SU-DHL-6 (cell line): Measurements from ENCODE around the gene PMEL.
"Not testable (repeated sequence)": the region's sequence is repeated elsewhere in the genome, so short reads cannot be mapped to it uniquely, and the experiment has no call there.

Experiments used
- H2AFZ ChIP-seq: fragments of 200-600 bp; sonication (generic); 2 replicates; pipeline ENCODE4 v1.6.1; 2014; ENCODE audit warnings: low read depth, mild to moderate bottlenecking, moderate library complexity, mixed read lengths, antibody characterized with exemption, low read length; ENCODE audit not compliant: severe bottlenecking
- H3F3A ChIP-seq: fragments of 200-600 bp; shearing (Covaris generic); 2 replicates; pipeline ENCODE4 v1.6.0; 2016; ENCODE audit warnings: antibody characterized with exemption, mild to moderate bottlenecking; ENCODE audit not compliant: insufficient read depth
- H3K27ac ChIP-seq: fragments of 200-600 bp; sonication (generic); 2 replicates; pipeline ENCODE4 v1.5.1; 2016; ENCODE audit warnings: low read depth, mild to moderate bottlenecking, low read length, moderate library complexity, mixed read lengths
- H3K27me3 ChIP-seq: fragments of 200-600 bp; sonication (generic), shearing (Covaris generic); 2 replicates; pipeline ENCODE4 v1.6.0; 2014; ENCODE audit warnings: mild to moderate bottlenecking, low read length
- H3K36me3 ChIP-seq: fragments of 200-600 bp; sonication (generic); 2 replicates; pipeline ENCODE4 v1.6.1; 2014; ENCODE audit warnings: mild to moderate bottlenecking, low read length, mixed read lengths
- H3K4me2 ChIP-seq: fragments of 300-600, 200-600 bp; shearing (Covaris generic), sonication (generic); 2 replicates; pipeline ENCODE4 v1.6.0; 2014; ENCODE audit warnings: low read length, low read depth, mild to moderate bottlenecking; ENCODE audit not compliant: poor library complexity, severe bottlenecking
- H3K4me3 ChIP-seq: fragments of 200-600 bp; sonication (generic); 2 replicates; pipeline ENCODE4 v1.5.1; 2014; ENCODE audit warnings: antibody characterized with exemption, low read length, mild to moderate bottlenecking, mixed read lengths; ENCODE audit not compliant: insufficient read depth, poor library complexity, severe bottlenecking
- H3K79me2 ChIP-seq: fragments of 200-600 bp; sonication (generic); 2 replicates; pipeline ENCODE4 v1.6.1; 2014; ENCODE audit warnings: mild to moderate bottlenecking, low read length, moderate library complexity; ENCODE audit not compliant: insufficient read depth
- H3K9ac ChIP-seq: fragments of 200-600 bp; sonication (generic); 2 replicates; pipeline ENCODE4 v1.7.0; 2014; ENCODE audit warnings: mild to moderate bottlenecking, low read length
- H3K9me2 ChIP-seq: fragments of 200-600 bp; sonication (generic); replicated peaks from 2 replicates; pipeline ENCODE4 v1.6.1; 2014; ENCODE audit warnings: low read length; ENCODE audit not compliant: insufficient read depth
- H3K9me3 ChIP-seq: fragments of 200-600 bp; sonication (generic); 2 replicates; pipeline ENCODE4 v1.6.1; 2014; ENCODE audit warnings: low read length, mixed read lengths; ENCODE audit not compliant: insufficient read depth
- H4K20me1 ChIP-seq: fragments of 200-600 bp; sonication (generic); 2 replicates; pipeline ENCODE4 v1.6.1; 2014; ENCODE audit warnings: low read depth, mild to moderate bottlenecking, antibody characterized with exemption, low read length, moderate library complexity, mixed read lengths
- CTCF ChIP-seq: fragments of 200-600 bp; sonication (generic); IDR thresholded peaks from one replicate; pipeline ENCODE4 v1.5.1; 2017; ENCODE audit warnings: antibody characterized with exemption, mild to moderate bottlenecking, low read length, moderate library complexity; ENCODE audit not compliant: insufficient read depth, poor library complexity, severe bottlenecking
- EZH2phosphoT487 ChIP-seq: fragments of 200-600 bp; sonication (generic), shearing (Covaris generic); conservative IDR thresholded peaks from 2 replicates; pipeline ENCODE4 v1.6.1; 2018; ENCODE audit warnings: mild to moderate bottlenecking, antibody characterized with exemption, low read length, moderate library complexity, mixed read lengths

Gene PMEL

DNA sequence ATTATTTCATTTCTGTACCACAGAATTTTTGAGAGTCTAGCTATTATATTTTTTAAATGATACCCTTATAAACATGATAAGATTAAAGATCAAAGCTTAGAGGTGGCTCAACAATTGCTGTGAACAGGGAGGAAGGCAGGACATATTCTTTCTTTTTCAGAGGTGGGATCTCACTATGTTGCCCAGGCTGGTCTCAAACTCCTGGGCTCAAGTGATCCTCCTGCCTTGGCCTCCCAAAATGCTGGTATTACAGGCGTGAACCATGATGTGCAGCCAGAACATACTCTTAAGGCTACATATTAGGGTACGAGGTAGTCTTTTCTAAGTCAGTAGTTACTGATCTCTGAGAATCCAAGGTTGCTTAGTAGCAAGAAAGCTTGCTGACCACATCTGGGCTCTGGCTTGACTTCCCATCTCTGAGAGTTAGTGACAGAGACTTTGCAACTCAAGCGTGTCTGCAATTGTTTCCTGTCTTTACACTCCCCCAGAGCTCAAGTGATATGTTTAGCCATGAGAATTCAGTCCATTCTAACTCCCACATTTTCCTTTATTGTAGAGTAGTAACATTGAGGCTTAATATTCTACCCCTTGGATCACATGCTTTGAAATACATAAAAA is 16.6 kb upstream of the PMEL start:
- Histone ChIP-seq H4K20me1 (no peaks in the 10 kb centered on the region), H3F3A (no peaks in the 10 kb centered on the region), H3K4me2 (peak overlapping the region; percentile 13), H3K27ac (peak overlapping the region; percentile 45; the same call in 1 of the 2 replicates), H3K9me3 (no peaks in the 10 kb centered on the region), H3K9ac (no peak overlapping the region), H3K27me3 (no peaks in the 10 kb centered on the region), H3K79me2 (no peaks in the 10 kb centered on the region; the same call in 1 of the 2 replicates), H3K4me3 (no peak overlapping the region), H3K36me3 (no peaks in the 10 kb centered on the region), H3K9me2 (no peaks in the 10 kb centered on the region), H2AFZ (no peak overlapping the region)
- TF ChIP-seq CTCF = no peak
- TF ChIP-seq EZH2phosphoT487 = no peak

DNA sequence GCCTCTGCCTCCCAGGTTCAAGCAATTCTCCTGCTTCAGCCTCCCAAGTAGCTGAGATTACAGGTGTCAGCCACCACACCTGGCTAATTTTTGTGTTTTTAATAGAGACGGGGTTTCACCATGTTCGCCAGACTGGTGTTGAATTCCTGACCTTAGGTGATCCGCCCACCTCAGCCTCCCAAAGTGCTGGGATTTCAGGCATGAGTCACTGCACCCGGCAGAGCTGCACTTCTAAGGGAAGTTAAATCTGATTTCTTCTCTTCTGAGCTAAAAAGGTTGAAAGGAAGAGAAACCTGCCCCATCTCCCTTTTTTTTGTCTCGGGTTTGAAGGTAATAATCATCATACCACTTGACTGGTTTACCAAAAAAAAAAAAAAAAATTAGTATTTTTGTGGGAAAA is 16.0 kb upstream of the PMEL start:
- H3K36me3 ChIP-seq, H3K9me3 ChIP-seq, H3K9ac ChIP-seq, H2AFZ ChIP-seq, H3K9me2 ChIP-seq, H4K20me1 ChIP-seq, H3F3A ChIP-seq, H3K79me2 ChIP-seq, H3K4me3 ChIP-seq, H3K27me3 ChIP-seq: not testable (repeated sequence)
- Histone ChIP-seq H3K27ac (0 out of 2 replicates have a peak overlapping the region, but pooled peaks have one; percentile 45), H3K4me2 (peak overlapping the region; percentile 13)

DNA sequence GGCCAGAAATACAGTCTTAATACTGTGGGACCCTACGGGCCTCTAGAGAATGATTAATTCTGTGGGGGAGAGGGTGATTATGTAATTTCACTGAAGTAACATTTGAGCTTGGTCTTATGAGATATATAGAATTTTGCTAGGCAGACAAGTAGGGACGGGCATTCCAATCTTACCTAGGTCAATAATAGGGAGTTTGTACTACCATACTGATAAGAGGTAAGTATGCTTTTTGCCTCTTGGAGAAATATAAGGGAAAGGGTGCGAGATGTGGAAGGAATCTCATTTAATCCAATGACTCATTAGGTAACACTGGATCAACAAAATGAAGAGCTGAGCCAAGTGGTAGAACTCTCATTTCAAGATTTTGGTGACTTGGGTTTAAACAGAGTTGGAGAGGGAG is 13.2 kb upstream of the PMEL start:
- Histone ChIP-seq H2AFZ (no peak overlapping the region), H4K20me1 (no peaks in the 10 kb centered on the region), H3K9ac (no peak overlapping the region), H3K36me3 (no peaks in the 10 kb centered on the region), H3K4me2 (no peak overlapping the region), H3K27me3 (no peaks in the 10 kb centered on the region), H3F3A (no peaks in the 10 kb centered on the region), H3K79me2 (peaks cover 28% of the 10 kb centered on the region), H3K4me3 (no peak overlapping the region), H3K27ac (no peak overlapping the region), H3K9me2 (no peaks in the 10 kb centered on the region), H3K9me3 (no peaks in the 10 kb centered on the region)
- no peak for TF ChIP-seq CTCF
- TF ChIP-seq EZH2phosphoT487 = no peak

- no peak overlapping the region for H3K4me2 ChIP-seq
- H3K36me3 ChIP-seq = no peaks in the 10 kb centered on the region
- no peaks in the 10 kb centered on the region for H3K9me3 ChIP-seq
- no peak overlapping the region for H3K4me3 ChIP-seq
- H3K27ac ChIP-seq = no peak overlapping the region
- H3F3A ChIP-seq = no peaks in the 10 kb centered on the region
- no peak overlapping the region for H2AFZ ChIP-seq
- no peaks in the 10 kb centered on the region for H4K20me1 ChIP-seq
- no peak for TF ChIP-seq CTCF
- TF ChIP-seq EZH2phosphoT487 = no peak
- no peaks in the 10 kb centered on the region for H3K27me3 ChIP-seq
- H3K9ac ChIP-seq = no peak overlapping the region
- H3K9me2 ChIP-seq = no peaks in the 10 kb centered on the region
- H3K79me2 ChIP-seq = peaks cover 28% of the 10 kb centered on the region
Measured at GRCh38 chr12:55978393-55978792, 12.6 kb upstream of the PMEL start.
